Ovary (tissue), 3 donors: ENCODE measurements around the gene SLC7A10.

Source experiments
- CTCF ChIP-seq, 3 donors: fragments of 450-650 bp in 2 of 3; fragments of 200-600 bp in 1 of 3; IDR thresholded peaks; one replicate each; pipeline versions ENCODE4 v1.5.1 to v1.8.0; 2016 to 2022; ENCODE audit warnings: antibody characterized with exemption in 3 of 3, mild to moderate bottlenecking in 1 of 3
- EP300 ChIP-seq: sonication (generic); formaldehyde crosslinking; IDR thresholded peaks from one replicate; pipeline ENCODE4 v1.6.1; 2017; ENCODE audit warnings: antibody characterized with exemption
- POLR2A ChIP-seq: fragments of 450-650 bp; IDR thresholded peaks from one replicate; pipeline ENCODE4 v1.6.1; 2017; ENCODE audit warnings: antibody characterized with exemption, mild to moderate bottlenecking, moderate library complexity
- donor health status: DM: no; HTN: no; CAD: no.

GRCh38 chr19:33199441-33200265 is 26.0 kb downstream of the SLC7A10 start:
- TF ChIP-seq EP300 = no peak
- TF ChIP-seq CTCF (IDR thresholded peaks at IDR 0.05) = no peak
- TF ChIP-seq POLR2A = no peak
